IMR-90 (cell line): ENCODE measurements around the gene PRSS1. TPM values are rescaled to one million over a fixed set of nuclear protein-coding genes. Genes with fewer than 3 reads are reported as not detected.

ENCODE experiments used
- ATAC-seq: fragments of 200-7000 bp; cut with Tn5 transposase; 2 replicates; pipeline ENCODE4 v1.9.1; 2020; ENCODE audit warnings: low read depth, mild to moderate bottlenecking, moderate library complexity
- BruUV-seq: library from RNA; stranded (reverse); fragments of 400-500 nt; replicated peaks from 2 replicates; lab custom pipeline; 2021; lab: Mats Ljungman, UMichigan
- CTCF ChIA-PET: fragments of 300-600 bp; formaldehyde crosslinking; extraction: SDS; loops from one replicate; lab custom pipeline; 2021; ENCODE audit warnings: antibody characterized with exemption; lab: Yijun Ruan, JAX
- POLR2A ChIA-PET: fragments of 300-600 bp; sonication (Branson Sonifier 250); formaldehyde crosslinking; loops from one replicate; lab custom pipeline; 2022; ENCODE audit warnings: antibody characterized with exemption; ENCODE audit not compliant: unreplicated experiment; lab: Charles Lee
- DNase-seq: peaks from one replicate; pipeline ENCODE4 v3.0.0; 2013
- H2AFZ ChIP-seq: replicated peaks from 2 replicates; pipeline ENCODE3; 2013; ENCODE audit warnings: low read length, mild to moderate bottlenecking; ENCODE audit not compliant: poor library complexity
- H2AK5ac ChIP-seq: 2 replicates; pipeline ENCODE4 v1.6.1; 2013; ENCODE audit warnings: low read depth, low read length, inconsistent platforms
- H2AK9ac ChIP-seq: replicated peaks from 2 replicates; pipeline ENCODE3; 2013; ENCODE audit warnings: mild to moderate bottlenecking, low read depth, low read length, moderate library complexity; ENCODE audit not compliant: poor library complexity
- H2BK120ac ChIP-seq: 2 replicates; pipeline ENCODE4 v1.6.1; 2013; ENCODE audit warnings: low read depth, low read length, inconsistent platforms
- H2BK15ac ChIP-seq: 3 replicates; pipeline ENCODE4 v1.6.1; 2013; ENCODE audit warnings: low read depth, low read length, inconsistent platforms
- H2BK20ac ChIP-seq: 2 replicates; pipeline ENCODE4 v1.6.1; 2013; ENCODE audit warnings: low read depth, mild to moderate bottlenecking, inconsistent platforms, low read length, moderate library complexity
- H2BK5ac ChIP-seq: 2 replicates; pipeline ENCODE4 v1.6.1; 2013; ENCODE audit warnings: mild to moderate bottlenecking, low read depth, low read length, inconsistent platforms; ENCODE audit not compliant: poor library complexity, severe bottlenecking
- H3K14ac ChIP-seq: replicated peaks from 2 replicates; pipeline ENCODE4 v1.6.1; 2013; ENCODE audit warnings: low read depth, low read length, inconsistent platforms
- H3K18ac ChIP-seq: 2 replicates; pipeline ENCODE4 v1.6.1; 2013; ENCODE audit warnings: low read depth, low read length, control low read depth
- H3K23ac ChIP-seq: 2 replicates; pipeline ENCODE4 v1.6.1; 2013; ENCODE audit warnings: low read depth, low read length, inconsistent platforms
- H3K27ac ChIP-seq: 2 replicates; pipeline ENCODE4 v1.5.1; 2013; ENCODE audit warnings: mild to moderate bottlenecking, control low read depth, low read length; ENCODE audit not compliant: insufficient read depth
- H3K27me3 ChIP-seq: 2 replicates; pipeline ENCODE4 v1.6.1; 2013; ENCODE audit warnings: low read length; ENCODE audit not compliant: control insufficient read depth, insufficient read depth
- H3K36me3 ChIP-seq: 2 replicates; pipeline ENCODE4 v1.6.1; 2013; ENCODE audit warnings: low read length, mixed read lengths; ENCODE audit not compliant: control insufficient read depth, insufficient read depth
- H3K4ac ChIP-seq: 2 replicates; pipeline ENCODE4 v1.6.1; 2013; ENCODE audit warnings: low read depth, low read length, inconsistent platforms
- H3K4me1 ChIP-seq: 2 replicates; pipeline ENCODE4 v1.6.1; 2013; ENCODE audit warnings: low read length, mixed read lengths; ENCODE audit not compliant: control insufficient read depth, insufficient read depth
- H3K4me2 ChIP-seq: 2 replicates; pipeline ENCODE4 v1.6.1; 2013; ENCODE audit warnings: low read depth, mild to moderate bottlenecking, control low read depth, low read length, moderate library complexity
- H3K4me3 ChIP-seq: 2 replicates; pipeline ENCODE4 v1.5.1; 2013; ENCODE audit warnings: low read depth, mild to moderate bottlenecking, control low read depth, low read length, moderate library complexity; ENCODE audit not compliant: insufficient read depth
- H3K56ac ChIP-seq: 2 replicates; pipeline ENCODE4 v1.6.1; 2013; ENCODE audit warnings: low read length, inconsistent platforms; ENCODE audit not compliant: insufficient read depth; ENCODE audit errors: extremely low read depth
- H3K79me1 ChIP-seq, 2 experiments: 2 replicates each; pipeline ENCODE4 v1.6.1; 2013; ENCODE audit warnings: low read length in 2 of 2, inconsistent platforms in 1 of 2, low read depth in 1 of 2
- H3K9ac ChIP-seq: 2 replicates; pipeline ENCODE4 v1.6.1; 2013; ENCODE audit warnings: low read depth, low read length, control low read depth
- H3K9me1 ChIP-seq: 2 replicates; pipeline ENCODE4 v1.6.1; 2013; ENCODE audit warnings: low read length, inconsistent platforms; ENCODE audit not compliant: insufficient read depth
- H3K9me3 ChIP-seq: 2 replicates; pipeline ENCODE4 v1.6.1; 2013; ENCODE audit warnings: low read length; ENCODE audit not compliant: control insufficient read depth, insufficient read depth
- H4K20me1 ChIP-seq: 2 replicates; pipeline ENCODE4 v1.6.1; 2013; ENCODE audit warnings: low read length, inconsistent platforms; ENCODE audit not compliant: insufficient read depth
- H4K5ac ChIP-seq: 2 replicates; pipeline ENCODE4 v1.6.1; 2013; ENCODE audit warnings: mild to moderate bottlenecking, low read depth, low read length, control low read depth
- H4K8ac ChIP-seq, 2 experiments: 2 replicates each; pipeline ENCODE4 v1.6.1; 2013; ENCODE audit warnings: low read depth in 2 of 2, low read length in 2 of 2, control low read depth in 1 of 2, inconsistent platforms in 1 of 2
- H4K91ac ChIP-seq: 2 replicates; pipeline ENCODE4 v1.6.1; 2013; ENCODE audit warnings: low read depth, low read length, inconsistent platforms; ENCODE audit not compliant: insufficient read depth
- BHLHE40 ChIP-seq: fragments of 150-350 bp; IDR thresholded peaks from 2 replicates; pipeline ENCODE4 v1.6.1; 2016; ENCODE audit warnings: mild to moderate bottlenecking, low read depth, low read length
- CEBPB ChIP-seq: IDR thresholded peaks from 2 replicates; pipeline ENCODE4 v1.6.1; 2012; ENCODE audit warnings: low read depth, low read length, improper control_type of control experiment
- CHD1 ChIP-seq: IDR thresholded peaks from 2 replicates; pipeline ENCODE4 v1.6.1; 2012; ENCODE audit warnings: low read depth, low read length, improper control_type of control experiment
- ELK1 ChIP-seq: fragments of 150-350 bp; IDR thresholded peaks from 2 replicates; pipeline ENCODE4 v1.6.1; 2016; ENCODE audit warnings: low read depth, mild to moderate bottlenecking, low read length, moderate library complexity, borderline replicate concordance
- FOS ChIP-seq: fragments of 150-350 bp; IDR thresholded peaks from 2 replicates; pipeline ENCODE4 v1.6.1; 2016; ENCODE audit warnings: low read depth, low read length
- MAFK ChIP-seq: IDR thresholded peaks from 2 replicates; pipeline ENCODE4 v1.6.1; 2012; ENCODE audit warnings: low read depth, low read length, improper control_type of control experiment
- MAZ ChIP-seq: IDR thresholded peaks from 2 replicates; pipeline ENCODE4 v1.6.1; 2012; ENCODE audit warnings: low read depth, mild to moderate bottlenecking, low read length, improper control_type of control experiment, moderate library complexity, borderline replicate concordance
- MXI1 ChIP-seq: IDR thresholded peaks from 2 replicates; pipeline ENCODE4 v1.6.1; 2012; ENCODE audit warnings: low read depth, mild to moderate bottlenecking, low read length, moderate library complexity, borderline replicate concordance
- POLR2A ChIP-seq: IDR thresholded peaks from 2 replicates; pipeline ENCODE4 v1.6.1; 2012; ENCODE audit warnings: mild to moderate bottlenecking, low read depth, low read length
- RAD21 ChIP-seq: IDR thresholded peaks from 2 replicates; pipeline ENCODE4 v1.6.1; 2012; ENCODE audit warnings: low read length, improper control_type of control experiment
- RCOR1 ChIP-seq: IDR thresholded peaks from 2 replicates; pipeline ENCODE4 v1.6.1; 2012; ENCODE audit warnings: mild to moderate bottlenecking, low read length, improper control_type of control experiment; ENCODE audit not compliant: insufficient replicate concordance
- RFX5 ChIP-seq: IDR thresholded peaks from 2 replicates; pipeline ENCODE4 v1.8.0; 2012; ENCODE audit warnings: low read depth, mild to moderate bottlenecking, low read length, moderate library complexity
- SMC3 ChIP-seq: fragments of 150-350 bp; IDR thresholded peaks from 2 replicates; pipeline ENCODE4 v1.6.1; 2016; ENCODE audit warnings: low read depth, mild to moderate bottlenecking, antibody characterized with exemption, low read length, moderate library complexity
- WGBS, 2 experiments: methylation state at CpG; one replicate each; pipeline versions ENCODE4 v1.1.5 to v1.1.7; 2013; ENCODE audit warnings: missing lambda C conversion rate in 2 of 2; ENCODE audit not compliant: insufficient read length in 1 of 2; ENCODE audit errors: extremely low coverage in 2 of 2; 5-methylcytosine and 5-hydroxymethylcytosine counted together
- dilution Hi-C: fragments of 300-500 bp; cut with HindIII; formaldehyde crosslinking; loops from one replicate; pipeline ENCODE4 v1.14.3; 2018; ENCODE audit warnings: low sequenced_read_pairs; ENCODE audit not compliant: unreplicated experiment
- in situ Hi-C: fragments of 300-500 bp; cut with MboI; formaldehyde crosslinking; loops from 3 replicates; pipeline ENCODE4 v1.14.3; 2019; ENCODE audit warnings: low sequenced_read_pairs, inconsistent platforms, mixed read lengths
- intact Hi-C: fragments of 100-400 bp; cut with micrococcal nuclease; formaldehyde crosslinking; loops from 2 replicates; pipeline ENCODE4 v1.10.0; 2022
- polyA plus RNA-seq, 3 experiments: library from polyadenylated mRNA; depleted of rRNA; stranded (reverse); fragments of >200 nt; gene quantifications; 2 replicates each; pipeline ENCODE4 v1.2.3, GENCODE V29; 2012; ENCODE audit warnings: low replicate concordance in 1 of 3
- total RNA-seq: library from RNA; depleted of rRNA; stranded (reverse); fragments of >200 nt; gene quantifications from 2 replicates; pipeline ENCODE4 v1.2.3, GENCODE V29; 2012
- TF ChIP-seq, protein P1 (sequence below): conservative IDR thresholded peaks from 2 replicates; pipeline ENCODE4 v1.5.1; 2012; ENCODE audit warnings: mild to moderate bottlenecking, low read depth, low read length, improper control_type of control experiment

PRSS1 gene
- total and polyA plus RNA-seq, 2 of the 4 experiments (the other 2 are of a cell fraction) = not detected

GRCh38 chr7:142773230-142773629 lies 24.0 kb downstream of the PRSS1 start:
- no peak overlapping the region for H2AFZ ChIP-seq
- BruUV-seq = no TSS peak
- H2AK5ac ChIP-seq = no peak overlapping the region
- H3K18ac ChIP-seq = no peak overlapping the region
- H3K9me1 ChIP-seq = no peaks in the 10 kb centered on the region
- no peak overlapping the region for H3K27ac ChIP-seq
- no peak overlapping the region for H2BK15ac ChIP-seq
- no peaks in the 10 kb centered on the region for H3K9me3 ChIP-seq
- no peak for DNase-seq
- no peak overlapping the region for H2BK120ac ChIP-seq
- peaks cover 6% of the 10 kb centered on the region; the same call in 1 of the 2 replicates for H3K27me3 ChIP-seq
- no CpG with 5 or more reads among the region's 12 CpGs for WGBS, 2 experiments
- H4K91ac ChIP-seq = no peak overlapping the region
- no peak for ATAC-seq
- H4K5ac ChIP-seq = no peak overlapping the region
- no peak overlapping the region for H2AK9ac ChIP-seq
- no peak overlapping the region for H3K4me3 ChIP-seq
- H3K56ac ChIP-seq = no peak overlapping the region
- H2BK5ac ChIP-seq = no peak overlapping the region
- H4K20me1 ChIP-seq = no peaks in the 10 kb centered on the region
- no peak overlapping the region for H4K8ac ChIP-seq
- in situ Hi-C loops (loop anchor here (10.0 kb wide), 1 partner anchor 128 kb away; no protein-coding TSS in a partner anchor), intact Hi-C loops (no loop called here), dilution Hi-C loops (no loop called here)
- H3K9ac ChIP-seq = no peak overlapping the region
- no peaks in the 10 kb centered on the region; the same call in 1 of the 2 replicates for H3K4me1 ChIP-seq
- H3K23ac ChIP-seq = no peak overlapping the region
- H3K36me3 ChIP-seq = no peaks in the 10 kb centered on the region
- ChIA-PET CTCF (interaction anchor here (1.8 kb wide), 1 partner anchor 10 kb away, joined by 4 read pairs; no protein-coding TSS in a partner anchor), POLR2A (no interaction called here)
- no peak overlapping the region for H2BK20ac ChIP-seq
- no peak for TF ChIP-seq MXI1
- no peak for TF ChIP-seq POLR2A
- no peak for TF ChIP-seq FOS
- TF ChIP-seq BHLHE40 = no peak
- no peak for TF ChIP-seq ELK1
- no peak for TF ChIP-seq CHD1
- no peak for TF ChIP-seq RAD21
- TF ChIP-seq, protein P1, sequence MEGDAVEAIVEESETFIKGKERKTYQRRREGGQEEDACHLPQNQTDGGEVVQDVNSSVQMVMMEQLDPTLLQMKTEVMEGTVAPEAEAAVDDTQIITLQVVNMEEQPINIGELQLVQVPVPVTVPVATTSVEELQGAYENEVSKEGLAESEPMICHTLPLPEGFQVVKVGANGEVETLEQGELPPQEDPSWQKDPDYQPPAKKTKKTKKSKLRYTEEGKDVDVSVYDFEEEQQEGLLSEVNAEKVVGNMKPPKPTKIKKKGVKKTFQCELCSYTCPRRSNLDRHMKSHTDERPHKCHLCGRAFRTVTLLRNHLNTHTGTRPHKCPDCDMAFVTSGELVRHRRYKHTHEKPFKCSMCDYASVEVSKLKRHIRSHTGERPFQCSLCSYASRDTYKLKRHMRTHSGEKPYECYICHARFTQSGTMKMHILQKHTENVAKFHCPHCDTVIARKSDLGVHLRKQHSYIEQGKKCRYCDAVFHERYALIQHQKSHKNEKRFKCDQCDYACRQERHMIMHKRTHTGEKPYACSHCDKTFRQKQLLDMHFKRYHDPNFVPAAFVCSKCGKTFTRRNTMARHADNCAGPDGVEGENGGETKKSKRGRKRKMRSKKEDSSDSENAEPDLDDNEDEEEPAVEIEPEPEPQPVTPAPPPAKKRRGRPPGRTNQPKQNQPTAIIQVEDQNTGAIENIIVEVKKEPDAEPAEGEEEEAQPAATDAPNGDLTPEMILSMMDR = no peak
- no peak for TF ChIP-seq MAFK
- TF ChIP-seq SMC3 = no peak
- TF ChIP-seq MAZ = no peak
- TF ChIP-seq RFX5 = no peak
- TF ChIP-seq RCOR1 = no peak
- TF ChIP-seq CEBPB = no peak
- H3K79me1 ChIP-seq = no peaks in the 10 kb centered on the region
- H3K14ac ChIP-seq = no peak overlapping the region
- H3K4ac ChIP-seq = no peak overlapping the region
- no peak overlapping the region for H3K4me2 ChIP-seq
